Esophagus muscularis mucosa (tissue), 4 donors: Measurements from ENCODE around the gene SPESP1. TPM values are rescaled to one million over a fixed set of nuclear protein-coding genes. Genes with fewer than 3 reads are reported as not detected.

Experiments used
- DNase-seq: peaks from one replicate; pipeline ENCODE4 v3.0.0-alpha.2; 2017; ENCODE audit errors: extremely low spot score
- H3K27ac ChIP-seq, 4 donors: fragments of 200-600 bp; sonication (generic); replicated peaks in 1 of 4; 1 replicate in 3 of 4; 2 replicates in 1 of 4; pipeline ENCODE4 v1.5.1; 2016 to 2019; ENCODE audit warnings: mild to moderate bottlenecking in 1 of 4
- H3K27me3 ChIP-seq, 4 donors: fragments of 200-600 bp; sonication (generic); one replicate each; pipeline versions ENCODE4 v1.5.1 to v1.6.0; 2016 to 2019
- H3K36me3 ChIP-seq, 4 donors: fragments of 200-600 bp; sonication (generic); one replicate each; pipeline ENCODE4 v1.5.1; 2016 to 2019
- H3K4me1 ChIP-seq, 4 donors: fragments of 200-600 bp; sonication (generic); one replicate each; pipeline ENCODE4 v1.5.1; 2016 to 2019
- H3K4me3 ChIP-seq, 4 donors: fragments of 200-600 bp; sonication (generic); 1 replicate in 2 of 4; 2 replicates in 2 of 4; pipeline ENCODE4 v1.5.1; 2016 to 2019; ENCODE audit warnings: mild to moderate bottlenecking in 4 of 4, moderate library complexity in 1 of 4
- H3K9me3 ChIP-seq, 4 donors: fragments of 200-600 bp; sonication (generic); 1 replicate in 3 of 4; 2 replicates in 1 of 4; pipeline ENCODE4 v1.5.1; 2016 to 2019
- CTCF ChIP-seq, 3 experiments: fragments of 200-600 bp in 2 of 3; fragments of 450-650 bp in 1 of 3; sonication (generic) in 2 of 3; IDR thresholded peaks; one replicate each; pipeline ENCODE4 v1.5.1; 2017 to 2019; ENCODE audit warnings: antibody characterized with exemption in 3 of 3, mild to moderate bottlenecking in 2 of 3, moderate library complexity in 1 of 3
- EP300 ChIP-seq: sonication (generic); formaldehyde crosslinking; IDR thresholded peaks from one replicate; pipeline ENCODE4 v1.6.1; 2017; ENCODE audit warnings: antibody characterized with exemption
- POLR2A ChIP-seq: fragments of 450-650 bp; IDR thresholded peaks from one replicate; pipeline ENCODE4 v1.6.1; 2017; ENCODE audit warnings: antibody characterized with exemption, moderate library complexity, mild to moderate bottlenecking, low read depth
- POLR2AphosphoS5 ChIP-seq, 2 donors: sonication (generic); formaldehyde crosslinking; IDR thresholded peaks; one replicate each; pipeline ENCODE4 v1.6.1; 2017; ENCODE audit warnings: antibody characterized with exemption in 2 of 2
- WGBS: methylation state at CpG from one replicate; pipeline ENCODE4 v1.1.5; 2018; 5-methylcytosine and 5-hydroxymethylcytosine counted together
- intact Hi-C: fragments of 100-400 bp; cut with DNase I; formaldehyde crosslinking; loops from one replicate; pipeline ENCODE4 v1.15.1; 2023
- total RNA-seq, 4 donors: library from RNA; depleted of rRNA; stranded (reverse); fragments of >200 nt; gene quantifications; one replicate each; pipeline versions ENCODE4 v1.1.0 to v1.2.1, GENCODE V29; 2016

Gene SPESP1
- 1 to 10 TPM; 3.1 to 5.8 (median 3.9) TPM for total RNA-seq

DNA sequence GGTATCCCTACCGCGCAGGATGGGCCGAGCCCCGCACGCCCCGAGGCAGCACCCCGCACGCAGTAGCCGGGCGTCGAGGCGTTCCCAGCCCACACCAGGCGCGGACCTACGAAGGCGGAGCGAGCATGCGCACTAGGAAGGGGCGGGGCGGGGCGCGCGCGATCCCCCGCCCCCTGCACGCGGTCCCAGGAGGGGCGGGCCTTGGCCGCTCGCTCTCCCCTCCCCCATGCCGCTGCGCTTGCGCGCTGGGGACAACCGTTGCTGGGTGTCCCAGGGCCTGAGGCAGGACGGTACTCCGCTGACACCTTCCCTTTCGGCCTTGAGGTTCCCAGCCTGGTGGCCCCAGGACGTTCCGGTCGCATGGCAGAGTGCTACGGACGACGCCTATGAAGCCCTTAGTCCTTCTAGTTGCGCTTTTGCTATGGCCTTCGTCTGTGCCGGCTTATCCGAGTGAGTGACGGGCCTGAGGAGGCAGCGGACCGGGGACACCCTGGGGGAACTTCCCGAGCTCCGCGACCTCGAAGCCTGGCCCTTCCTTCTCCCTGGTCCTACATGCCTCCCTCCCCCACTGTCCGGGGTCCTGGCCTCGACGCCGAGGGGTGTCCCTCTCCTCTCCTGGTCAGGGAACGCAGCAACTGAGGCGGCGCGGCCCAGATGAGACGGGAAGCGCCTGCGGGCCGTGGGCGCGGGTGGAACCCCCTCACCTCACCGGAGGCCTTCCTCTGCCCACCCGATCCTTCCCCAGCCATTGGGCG, at the start of gene SPESP1:
SPESP1 (plus strand) TSS at position 258 of the 755 bp plus-strand sequence; CDS start at position 387, 129 bp downstream.
- no peaks in the 10 kb centered on the region for H3K36me3 ChIP-seq
- intact Hi-C loops, result no loop called here
- 73% methylated on average over 53 of the region's 72 CpGs for WGBS
- no peak within 1 kb of the TSS for H3K27ac ChIP-seq
- peaks cover 0 to 35% (median 0%) of the 10 kb centered on the region in 4 donors for H3K27me3 ChIP-seq
- TF ChIP-seq EP300 (no peak), POLR2AphosphoS5 (IDR thresholded peaks at IDR 0.05) (peak; percentile 51 to 83)
- H3K4me3 ChIP-seq, result peak within 1 kb of the TSS; percentile 44 to 61 (median 48)
- H3K9me3 ChIP-seq, result no peaks in the 10 kb centered on the region
- peaks cover 0 to 3% (median 0%) of the 10 kb centered on the region in 4 donors for H3K4me1 ChIP-seq
- no peak for DNase-seq

- H3K27me3 ChIP-seq, result no peaks in the 10 kb centered on the region
- TF ChIP-seq EP300 (no peak), CTCF (IDR thresholded peaks at IDR 0.05) (no peak), POLR2A (no peak), POLR2AphosphoS5 (IDR thresholded peaks at IDR 0.05) (no peak)
- H3K36me3 ChIP-seq, result no peaks in the 10 kb centered on the region
- peaks cover 7 to 15% (median 11%) of the 10 kb centered on the region in 4 donors for H3K4me1 ChIP-seq
- peak; percentile 74 for DNase-seq
- no peaks in the 10 kb centered on the region for H3K9me3 ChIP-seq
- H3K27ac ChIP-seq, result no peak overlapping the region
- intact Hi-C loops, result no loop called here
- WGBS, result 35% methylated on average over 6 of the region's 6 CpGs
- no peak overlapping the region for H3K4me3 ChIP-seq
These were observed 45.3 kb upstream of the SPESP1 start for GRCh38 chr15:68885070-68885469.

DNA sequence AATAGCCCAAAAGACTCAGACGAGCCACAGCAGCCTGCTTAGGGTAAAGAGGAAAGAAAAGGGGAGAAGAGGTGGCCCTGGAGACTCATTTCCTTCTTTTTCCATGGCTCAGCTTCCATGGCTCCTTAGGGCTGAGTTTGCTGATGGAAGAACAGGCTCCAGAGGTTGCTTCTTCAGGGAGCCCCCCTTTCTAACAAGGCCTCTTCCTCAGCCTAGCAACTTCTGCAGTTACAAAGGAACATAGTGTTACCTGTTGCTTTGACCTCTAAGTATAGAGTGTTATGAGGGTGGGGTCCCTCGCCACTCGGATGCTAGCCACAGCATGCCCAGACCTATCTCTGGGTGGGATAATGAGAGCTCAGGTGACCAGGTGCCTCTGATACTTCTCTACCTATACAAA, 43.2 kb upstream of the SPESP1 start:
- intact Hi-C loops, result no loop called here
- no peak overlapping the region for H3K4me3 ChIP-seq
- WGBS, result 88% methylated on average over 3 of the region's 3 CpGs
- H3K9me3 ChIP-seq, result no peaks in the 10 kb centered on the region
- H3K4me1 ChIP-seq, result peaks cover 7 to 15% (median 11%) of the 10 kb centered on the region in 4 donors
- TF ChIP-seq CTCF (IDR thresholded peaks at IDR 0.05) (no peak), POLR2AphosphoS5 (IDR thresholded peaks at IDR 0.05) (no peak)
- DNase-seq, result peak; percentile 75
- no peak overlapping the region for H3K27ac ChIP-seq
- no peaks in the 10 kb centered on the region for H3K36me3 ChIP-seq
- H3K27me3 ChIP-seq, result no peaks in the 10 kb centered on the region

GRCh38 chr15:68887819-68888218, 42.5 kb upstream of the SPESP1 start:
- WGBS, result 86% methylated on average over 8 of the region's 8 CpGs
- peak; percentile 64 for DNase-seq
- H3K4me3 ChIP-seq, result no peak overlapping the region
- H3K27me3 ChIP-seq, result no peaks in the 10 kb centered on the region
- no peaks in the 10 kb centered on the region for H3K9me3 ChIP-seq
- no peak overlapping the region for H3K27ac ChIP-seq
- peaks cover 7 to 15% (median 11%) of the 10 kb centered on the region in 4 donors for H3K4me1 ChIP-seq
- TF ChIP-seq CTCF (IDR thresholded peaks at IDR 0.05) (no peak), POLR2A (no peak), POLR2AphosphoS5 (IDR thresholded peaks at IDR 0.05) (no peak), EP300 (no peak)
- H3K36me3 ChIP-seq, result no peaks in the 10 kb centered on the region
- intact Hi-C loops, result no loop called here

GRCh38 chr15:68888419-68888818, 41.9 kb upstream of the SPESP1 start:
- DNase-seq, result peak; percentile 68
- no peaks in the 10 kb centered on the region for H3K9me3 ChIP-seq
- H3K27me3 ChIP-seq, result peaks cover 0 to 5% (median 0%) of the 10 kb centered on the region in 4 donors
- TF ChIP-seq EP300, result no peak
- H3K27ac ChIP-seq, result no peak overlapping the region
- peaks cover 7 to 15% (median 11%) of the 10 kb centered on the region in 4 donors for H3K4me1 ChIP-seq
- intact Hi-C loops, result no loop called here
- no peak overlapping the region for H3K4me3 ChIP-seq
- 64% methylated on average over 12 of the region's 12 CpGs for WGBS
- no peaks in the 10 kb centered on the region for H3K36me3 ChIP-seq

- Histone ChIP-seq H3K27me3 (peaks cover 0 to 20% (median 0%) of the 10 kb centered on the region in 4 donors), H3K36me3 (no peaks in the 10 kb centered on the region), H3K27ac (no peak overlapping the region), H3K4me3 (no peak overlapping the region), H3K9me3 (no peaks in the 10 kb centered on the region), H3K4me1 (no peaks in the 10 kb centered on the region)
- peak; percentile 55 for DNase-seq
- intact Hi-C loops, result no loop called here
- no peak for TF ChIP-seq CTCF (IDR thresholded peaks at IDR 0.05)
- no peak for TF ChIP-seq EP300
- TF ChIP-seq POLR2AphosphoS5 (IDR thresholded peaks at IDR 0.05), result no peak
- TF ChIP-seq POLR2A, result no peak
- WGBS, result 91% methylated on average over 1 of the region's 1 CpG
These were observed 36.1 kb upstream of the SPESP1 start for GRCh38 chr15:68894208-68894607.
